Esophagus squamous epithelium (tissue), 5 donors: ENCODE measurements around the gene ETS1. TPM values are rescaled to one million over a fixed set of nuclear protein-coding genes. Genes with fewer than 3 reads are reported as not detected.

Experiments used
- DNase-seq: peaks from one replicate; lab custom pipeline; 2025; lab: John Stamatoyannopoulos, UW
- H3K27ac ChIP-seq, 4 donors: fragments of 200-600 bp; sonication (generic); one replicate each; pipeline ENCODE4 v1.5.1; 2016 to 2019; ENCODE audit warnings: mild to moderate bottlenecking in 1 of 4
- H3K27me3 ChIP-seq, 4 donors: fragments of 200-600 bp; sonication (generic); 1 replicate in 3 of 4; 2 replicates in 1 of 4; pipeline versions ENCODE4 v1.5.1 to v1.6.0; 2017 to 2021; ENCODE audit warnings: antibody characterized with exemption in 1 of 4
- H3K36me3 ChIP-seq, 3 donors: fragments of 200-600 bp; sonication (generic); one replicate each; pipeline ENCODE4 v1.5.1; 2016 to 2019
- H3K4me1 ChIP-seq, 3 donors: fragments of 200-600 bp; sonication (generic); one replicate each; pipeline ENCODE4 v1.5.1; 2017 to 2019
- H3K4me3 ChIP-seq, 4 donors: fragments of 200-600 bp; sonication (generic); 1 replicate in 3 of 4; 2 replicates in 1 of 4; pipeline ENCODE4 v1.5.1; 2016 to 2019; ENCODE audit warnings: mild to moderate bottlenecking in 2 of 4, moderate library complexity in 1 of 4
- H3K9me3 ChIP-seq, 3 donors: fragments of 200-600 bp; sonication (generic); one replicate each; pipeline ENCODE4 v1.5.1; 2016 to 2019
- CTCF ChIP-seq, 6 experiments: fragments of 450-650 bp in 4 of 6; fragments of 200-600 bp in 2 of 6; sonication (generic) in 2 of 6; IDR thresholded peaks; one replicate each; pipeline ENCODE4 v1.5.1; 2016 to 2019; ENCODE audit warnings: antibody characterized with exemption in 6 of 6, mild to moderate bottlenecking in 4 of 6, moderate library complexity in 4 of 6
- POLR2A ChIP-seq, 4 donors: fragments of 450-650 bp; IDR thresholded peaks; one replicate each; pipeline ENCODE4 v1.6.1; 2017; ENCODE audit warnings: antibody characterized with exemption in 4 of 4, mild to moderate bottlenecking in 4 of 4, moderate library complexity in 3 of 4
- WGBS, 2 donors: methylation state at CpG; one replicate each; pipeline ENCODE4 v1.1.5; 2018; 5-methylcytosine and 5-hydroxymethylcytosine counted together
- intact Hi-C: fragments of 100-400 bp; cut with DNase I; formaldehyde crosslinking; loops from one replicate; pipeline ENCODE4 v1.15.0; 2022
- total RNA-seq, 4 donors: library from RNA; depleted of rRNA; stranded (reverse); fragments of >200 nt; gene quantifications; one replicate each; pipeline ENCODE4 v1.1.0, GENCODE V29; 2016
- donor health status: DM: yes; HTN: yes; CAD: no.

ETS1 gene
- total RNA-seq, 4 donors from 2014 or later = 3.4 to 37.0 (median 16.4) TPM

- no peak for TF ChIP-seq CTCF (IDR thresholded peaks at IDR 0.05)
- TF ChIP-seq POLR2A (IDR thresholded peaks at IDR 0.05) = no peak
- no peak for DNase-seq
These were observed 121.2 kb downstream of the ETS1 start for GRCh38 chr11:128465946-128466705.

GRCh38 chr11:128465531-128465930 lies 121.8 kb downstream of the ETS1 start:
- TF ChIP-seq CTCF (IDR thresholded peaks at IDR 0.05) (no peak), POLR2A (IDR thresholded peaks at IDR 0.05) (no peak)
- peaks cover 3 to 61% (median 18%) of the 10 kb centered on the region in 3 donors for H3K4me1 ChIP-seq
- H3K4me3 ChIP-seq = no peak overlapping the region
- intact Hi-C loops = no loop called here
- H3K9me3 ChIP-seq = no peaks in the 10 kb centered on the region
- DNase-seq = no peak
- no peaks in the 10 kb centered on the region for H3K27me3 ChIP-seq
- H3K36me3 ChIP-seq = peaks cover 0 to 33% (median 4%) of the 10 kb centered on the region in 3 donors
- WGBS, 2 donors = 77 to 90% methylated on average over 9 of the region's 9 CpGs
- H3K27ac ChIP-seq = peak overlapping the region in 3 of 4 donors; percentile 47 to 69 (median 68)

More at GRCh38 chr11:128465946-128466705, 121.2 kb downstream of the ETS1 start:
- intact Hi-C loops = no loop called here
- Histone ChIP-seq H3K4me3 (no peak overlapping the region), H3K27ac (peak overlapping the region; percentile 10 to 69 (median 58)), H3K27me3 (no peaks in the 10 kb centered on the region), H3K9me3 (no peaks in the 10 kb centered on the region), H3K36me3 (peaks cover 0 to 29% (median 4%) of the 10 kb centered on the region in 3 donors), H3K4me1 (peaks cover 3 to 63% (median 18%) of the 10 kb centered on the region in 3 donors)
- WGBS, 2 donors = 85 to 92% methylated on average over 12 to 14 of the region's 15 CpGs

GRCh38 chr11:128464878-128465450 lies 122.4 kb downstream of the ETS1 start:
- Histone ChIP-seq H3K4me3 (no peak overlapping the region), H3K27ac (peak overlapping the region in 3 of 4 donors; percentile 35 to 69 (median 68)), H3K36me3 (peaks cover 0 to 39% (median 4%) of the 10 kb centered on the region in 3 donors), H3K4me1 (peaks cover 3 to 61% (median 18%) of the 10 kb centered on the region in 3 donors), H3K27me3 (no peaks in the 10 kb centered on the region), H3K9me3 (no peaks in the 10 kb centered on the region)
- WGBS, 2 donors = 77 to 80% methylated on average over 10 of the region's 10 CpGs
- intact Hi-C loops = no loop called here
- DNase-seq = no peak
- TF ChIP-seq CTCF (IDR thresholded peaks at IDR 0.05) = no peak
- no peak for TF ChIP-seq POLR2A (IDR thresholded peaks at IDR 0.05)

GRCh38 chr11:128463979-128464378 lies 123.4 kb downstream of the ETS1 start:
- peak overlapping the region in 3 of 4 donors; percentile 35 to 43 (median 40) for H3K27ac ChIP-seq
- peaks cover under 1 to 60% (median 18%) of the 10 kb centered on the region in 3 donors for H3K4me1 ChIP-seq
- no peak for DNase-seq
- intact Hi-C loops = no loop called here
- no peaks in the 10 kb centered on the region for H3K27me3 ChIP-seq
- TF ChIP-seq POLR2A (IDR thresholded peaks at IDR 0.05) (no peak), CTCF (IDR thresholded peaks at IDR 0.05) (no peak)
- WGBS, 2 donors = 55 to 66% methylated on average over 3 of the region's 3 CpGs
- no peak overlapping the region for H3K4me3 ChIP-seq
- peaks cover 0 to 47% (median 4%) of the 10 kb centered on the region in 3 donors for H3K36me3 ChIP-seq
- H3K9me3 ChIP-seq = no peaks in the 10 kb centered on the region

GRCh38 chr11:128463371-128463829 lies 124.0 kb downstream of the ETS1 start:
- Histone ChIP-seq H3K4me1 (peaks cover 0 to 54% (median 16%) of the 10 kb centered on the region in 3 donors), H3K27ac (peak overlapping the region in 3 of 4 donors; percentile 40 to 60 (median 43)), H3K4me3 (no peak overlapping the region), H3K9me3 (no peaks in the 10 kb centered on the region), H3K36me3 (peaks cover 0 to 47% (median 4%) of the 10 kb centered on the region in 3 donors), H3K27me3 (no peaks in the 10 kb centered on the region)
- WGBS, 2 donors = 68 to 75% methylated on average over 8 of the region's 8 CpGs
- intact Hi-C loops = no loop called here
- DNase-seq = no peak
- TF ChIP-seq CTCF (IDR thresholded peaks at IDR 0.05) (no peak), POLR2A (IDR thresholded peaks at IDR 0.05) (no peak)
